Stimulated activated CD8-positive, alpha-beta memory T cell treated with anti-CD3 and anti-CD28 coated beads, Interleukin-12 subunit alpha, Interleukin-12 subunit beta, amount 100 ng/mL, for 24 hours (primary cell): ENCODE results near the gene TSPEAR.
"Not testable (repeated sequence)": the region's sequence is repeated elsewhere in the genome, so short reads cannot be mapped to it uniquely, and the experiment has no call there.

Source experiments
- DNase-seq: peaks from one replicate; pipeline ENCODE4 v3.0.0-alpha.2; 2020; ENCODE audit errors: extremely low read depth

TSPEAR gene

GRCh38 chr21:44568667-44569556 lies 142.5 kb downstream of the TSPEAR start:
- DNase-seq = no peak

- DNase-seq = no peak
Measured at GRCh38 chr21:44568261-44568660, 143.1 kb downstream of the TSPEAR start.

DNA sequence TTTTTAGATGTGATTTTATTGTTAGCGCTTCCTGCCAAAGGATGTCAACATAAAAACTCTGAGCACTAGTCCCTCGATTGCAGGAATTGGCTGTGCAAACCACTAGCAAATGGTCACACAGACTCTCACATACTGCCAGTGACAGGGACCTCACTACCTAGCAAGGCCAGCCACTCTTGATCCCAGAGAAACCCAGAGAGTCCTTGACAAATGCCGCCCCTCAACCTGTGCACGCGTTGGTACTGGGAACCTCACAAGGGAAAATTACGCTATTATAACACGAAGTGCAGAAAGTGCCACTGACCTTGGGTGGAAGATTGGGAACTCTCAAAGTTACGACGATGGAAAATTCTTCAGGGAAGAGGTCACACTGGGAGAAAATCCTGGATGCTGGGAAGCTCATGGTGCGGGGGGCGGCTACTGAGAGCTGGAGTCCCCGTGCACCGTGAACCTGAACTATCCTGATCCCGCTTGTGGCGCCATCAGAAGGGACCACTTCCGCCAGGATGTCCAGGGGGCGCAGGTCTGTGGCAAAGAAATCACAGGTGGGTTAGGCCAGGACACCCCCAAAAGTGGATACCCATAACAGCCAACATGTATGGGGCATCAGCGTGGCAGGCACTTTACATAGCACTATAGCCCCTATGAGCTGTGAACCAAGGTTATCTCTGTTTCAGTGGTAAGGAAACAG lies 143.7 kb downstream of the TSPEAR start:
- DNase-seq = no peak

GRCh38 chr21:44566403-44566802 lies 145.0 kb downstream of the TSPEAR start:
- no peak for DNase-seq

GRCh38 chr21:44564886-44565598 lies 146.3 kb downstream of the TSPEAR start:
- DNase-seq = no peak

GRCh38 chr21:44564099-44564498 lies 147.3 kb downstream of the TSPEAR start:
- DNase-seq = no peak

- no peak for DNase-seq
Measured at GRCh38 chr21:44558695-44559094, 152.7 kb downstream of the TSPEAR start, which contains the start of gene KRTAP10-3. KRTAP10-3 (minus strand) TSS chr21:44558795; CDS start chr21:44558715, 80 bp downstream.

DNA sequence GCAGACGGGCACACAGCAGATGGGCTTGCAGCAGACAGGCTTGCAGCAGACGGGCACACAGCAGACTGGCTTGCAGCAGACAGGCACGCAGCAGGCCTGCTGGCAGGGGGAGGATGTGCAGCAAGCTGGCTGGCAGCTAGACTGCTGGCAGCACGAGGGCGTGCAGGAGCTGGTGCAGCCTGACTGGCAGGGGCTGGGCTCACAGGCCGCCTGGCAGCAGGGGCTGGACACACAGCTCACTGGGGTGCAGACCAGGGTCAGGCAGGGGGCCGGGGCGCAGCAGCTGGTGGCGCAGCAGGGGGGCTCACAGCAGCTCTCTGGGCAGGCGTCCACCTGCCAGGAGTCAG lies 153.1 kb downstream of the TSPEAR start:
- DNase-seq = not testable (repeated sequence)

- DNase-seq = no peak
Measured at GRCh38 chr21:44557491-44558328, 153.7 kb downstream of the TSPEAR start.

- no peak for DNase-seq
Measured at GRCh38 chr21:44556879-44557278, 154.5 kb downstream of the TSPEAR start.

GRCh38 chr21:44555200-44555875 lies 156.0 kb downstream of the TSPEAR start:
- no peak for DNase-seq

DNA sequence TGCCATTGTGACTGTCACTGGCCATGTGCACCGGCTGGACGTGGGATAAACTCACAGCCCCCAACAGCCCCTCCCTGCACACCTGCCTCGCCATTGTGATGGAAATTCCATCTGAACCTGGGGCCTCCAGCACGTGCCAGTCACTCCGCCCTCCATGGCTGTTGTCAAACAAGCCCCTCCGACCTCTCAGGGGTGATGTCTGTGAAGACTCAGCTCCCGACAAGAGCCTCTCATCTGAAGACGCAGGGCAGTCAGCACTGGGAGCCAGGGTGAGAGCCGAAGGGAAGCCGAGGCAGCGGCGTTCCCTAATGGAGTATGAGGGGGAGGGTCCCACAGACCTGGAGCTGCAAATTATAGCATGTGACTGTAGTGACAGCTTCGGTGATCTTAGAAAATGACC lies 158.7 kb downstream of the TSPEAR start:
- no peak for DNase-seq

GRCh38 chr21:44552136-44552535 lies 159.2 kb downstream of the TSPEAR start:
- no peak for DNase-seq

DNA sequence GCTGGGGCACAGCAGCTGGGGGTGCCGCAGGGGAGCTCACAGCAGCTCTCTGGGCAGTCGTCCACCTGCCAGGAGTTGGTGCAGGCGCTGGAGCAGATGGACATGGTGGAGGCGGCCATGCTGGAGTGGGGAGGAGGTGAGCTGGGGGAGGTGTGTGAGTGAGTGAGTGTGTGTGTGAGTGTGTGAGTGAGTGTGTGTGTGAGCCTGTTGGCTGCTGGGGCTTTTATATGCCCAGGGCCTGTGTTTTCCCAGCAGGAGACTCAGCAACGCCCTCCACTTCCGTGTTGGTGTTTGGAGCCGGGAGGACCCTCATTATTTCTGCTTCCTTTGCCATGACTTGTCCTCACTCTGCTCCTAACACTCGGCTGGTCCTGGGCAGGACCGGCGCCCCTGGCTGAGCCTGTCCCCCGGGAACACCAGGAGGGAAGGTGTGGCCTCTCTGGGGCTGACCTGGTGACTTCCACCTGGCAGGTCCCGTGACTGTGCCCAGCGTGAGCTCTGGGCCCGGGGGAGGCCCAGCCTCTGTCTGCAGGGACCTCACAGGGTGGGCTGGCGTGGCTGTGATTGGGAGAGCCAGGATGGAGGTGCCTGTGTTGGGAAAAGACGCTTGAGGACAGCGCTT lies 159.9 kb downstream of the TSPEAR start, which contains the start of gene KRTAP10-2:
Gene KRTAP10-2, minus strand, starts transcription at position 166 of the 622 bp plus-strand sequence. Its CDS starts 47 bp downstream, at position 119.
- no peak for DNase-seq

DNA sequence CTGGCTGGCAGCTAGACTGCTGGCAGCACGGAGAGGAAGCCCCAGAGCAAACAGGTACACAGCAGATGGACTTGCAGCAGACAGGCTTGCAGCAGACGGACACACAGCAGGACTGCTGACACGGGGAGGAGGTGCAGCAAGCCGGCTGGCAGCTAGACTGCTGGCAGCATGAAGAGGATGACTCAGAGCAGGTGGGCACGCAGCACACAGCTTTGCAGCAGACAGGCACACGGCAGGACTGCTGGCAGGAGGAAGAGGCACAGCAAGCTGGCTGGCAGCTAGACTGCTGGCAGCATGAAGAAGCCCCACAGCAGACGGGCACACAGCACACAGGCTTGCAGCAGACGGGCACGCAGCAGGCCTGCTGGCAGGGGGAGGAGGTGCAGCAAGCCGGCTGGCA lies 160.6 kb downstream of the TSPEAR start:
- DNase-seq = no peak

GRCh38 chr21:44550285-44550684 lies 161.1 kb downstream of the TSPEAR start:
- not testable (repeated sequence) for DNase-seq

DNA sequence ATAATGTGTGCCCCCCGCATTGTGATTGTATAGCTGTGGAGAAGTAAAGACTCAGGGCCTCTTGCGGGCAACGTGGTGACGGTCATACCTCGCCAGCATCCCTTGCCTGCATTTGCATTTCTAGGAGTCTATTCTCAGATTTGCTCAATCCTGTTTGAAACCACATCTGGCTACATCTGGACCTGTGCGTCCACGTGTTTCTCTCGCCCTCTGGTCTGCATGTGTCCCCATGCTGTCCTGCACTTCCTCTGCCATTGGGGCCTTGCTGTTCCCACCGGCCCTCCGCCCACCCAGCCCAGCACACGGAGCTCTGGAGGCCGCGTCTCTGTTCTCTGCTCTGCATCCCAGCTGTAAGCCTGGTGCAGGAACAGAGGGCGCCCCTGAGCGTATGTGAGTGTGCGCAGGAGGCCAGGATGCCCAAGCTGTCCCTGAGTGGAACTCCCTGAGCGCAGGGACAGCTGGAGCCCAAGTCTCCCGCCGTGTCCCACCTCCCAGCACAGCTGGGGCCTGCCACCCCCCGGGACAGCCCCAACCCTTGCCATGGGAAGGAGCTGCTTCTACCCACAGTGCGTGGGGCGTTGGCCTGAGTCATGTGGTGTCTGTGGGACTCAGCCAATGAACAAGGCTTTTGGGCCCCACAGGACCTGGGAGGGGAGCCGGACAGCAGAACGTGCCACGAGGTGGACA lies 161.7 kb downstream of the TSPEAR start:
- no peak for DNase-seq

GRCh38 chr21:44548922-44549321 lies 162.4 kb downstream of the TSPEAR start:
- DNase-seq = no peak

GRCh38 chr21:44548381-44548780 lies 163.0 kb downstream of the TSPEAR start:
- no peak for DNase-seq
